ENCODE results near the gene TMEM143. TPM values are rescaled to one million over a fixed set of nuclear protein-coding genes. Genes with fewer than 3 reads are reported as not detected.
A peak's percentile ranks its signal among the peaks of the same experiment; 100 is the strongest.

TMEM143 gene
- total RNA-seq = 13.1 and 13.4 TPM in 2 replicates

DNA sequence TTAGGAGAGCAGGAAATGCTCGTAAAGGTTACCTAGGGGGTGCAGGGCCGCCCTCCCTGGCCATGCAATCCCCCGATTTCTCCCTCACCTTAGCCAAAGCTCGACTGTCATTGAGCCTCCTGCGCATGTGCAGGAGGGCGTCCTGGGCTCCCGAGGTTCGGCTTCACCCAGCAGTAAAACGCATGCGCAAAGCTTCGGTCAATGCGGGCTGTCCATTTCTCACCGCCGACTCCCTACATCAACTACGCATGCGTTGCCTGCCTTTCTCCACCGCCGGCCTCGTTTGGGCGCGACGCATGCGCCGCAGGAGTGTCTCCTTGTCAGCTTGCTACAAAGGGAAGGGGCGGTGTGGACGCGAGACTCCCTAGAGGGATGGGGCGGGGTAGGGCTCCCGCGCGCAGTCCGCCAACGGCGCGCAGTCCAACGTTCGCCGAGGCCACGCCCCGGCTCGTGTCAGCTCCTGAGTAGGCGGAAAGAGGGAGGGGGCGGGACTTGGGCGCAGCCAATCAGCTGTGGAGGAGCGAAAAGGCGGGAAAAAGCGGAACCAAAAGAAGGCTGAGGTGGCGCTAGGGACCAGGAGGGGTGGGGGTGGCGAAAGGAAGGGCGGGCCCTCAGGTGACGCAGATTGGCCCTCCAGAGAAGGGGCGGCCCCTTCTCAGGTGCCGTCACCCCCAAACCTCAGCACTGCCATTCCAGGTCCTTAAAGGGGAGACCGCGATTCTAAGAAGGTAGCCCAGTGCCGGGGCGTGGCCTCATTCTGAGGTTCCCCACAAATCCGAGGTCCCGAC is at the start of gene TMEM143, which contains the start of gene SYNGR4:
TMEM143 (minus strand) TSS at position 131 of the 788 bp plus-strand sequence; CDS start at position 111, 20 bp downstream.
SYNGR4 (plus strand) TSS at position 558 of the 788 bp plus-strand sequence. CDS start 1,476 bp downstream, outside the sequence.
- peaks cover 6% of the 10 kb centered on the region for H3K36me3 Mint-ChIP-seq (ENCODE audit: low read depth)
- H3K4me1 Mint-ChIP-seq = peaks cover 16% of the 10 kb centered on the region
- peaks cover 4% of the 10 kb centered on the region for H3K9me3 Mint-ChIP-seq
- DNase-seq = peak; percentile 99
- peak within 1 kb of the TSS; percentile 87 for H3K4me3 Mint-ChIP-seq
- peaks cover 4% of the 10 kb centered on the region for H3K27me3 Mint-ChIP-seq
- intact Hi-C loops (cut with micrococcal nuclease) = loop anchor here (1.0 to 5.0 kb wide), 7 partner anchors 27 to 350 kb away; partner anchors contain the start of genes GRWD1, KDELR1 and LMTK3
- peak within 1 kb of the TSS; percentile 97 for H3K27ac Mint-ChIP-seq

DNA sequence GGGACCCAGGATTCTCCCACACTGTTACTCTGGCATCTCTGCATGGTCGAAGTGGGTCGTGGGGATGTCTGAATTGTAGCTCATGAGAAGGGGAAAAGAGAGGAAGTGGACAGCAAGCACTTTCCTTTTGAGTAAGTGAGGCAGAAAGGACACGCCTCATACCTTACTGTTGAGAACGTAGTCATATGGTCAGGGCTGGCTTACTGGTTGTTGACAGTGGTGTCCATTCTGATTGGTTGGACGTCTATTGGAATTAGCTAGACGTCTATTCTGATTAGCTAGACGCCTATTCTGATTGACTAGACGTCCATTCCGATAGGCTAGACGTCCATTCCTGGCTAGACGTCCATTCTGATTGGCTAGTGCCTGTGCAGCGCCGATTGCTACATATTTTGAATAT is 42.1 kb upstream of the TMEM143 start:
- H3K4me1 Mint-ChIP-seq = peaks cover 4% of the 10 kb centered on the region

DNA sequence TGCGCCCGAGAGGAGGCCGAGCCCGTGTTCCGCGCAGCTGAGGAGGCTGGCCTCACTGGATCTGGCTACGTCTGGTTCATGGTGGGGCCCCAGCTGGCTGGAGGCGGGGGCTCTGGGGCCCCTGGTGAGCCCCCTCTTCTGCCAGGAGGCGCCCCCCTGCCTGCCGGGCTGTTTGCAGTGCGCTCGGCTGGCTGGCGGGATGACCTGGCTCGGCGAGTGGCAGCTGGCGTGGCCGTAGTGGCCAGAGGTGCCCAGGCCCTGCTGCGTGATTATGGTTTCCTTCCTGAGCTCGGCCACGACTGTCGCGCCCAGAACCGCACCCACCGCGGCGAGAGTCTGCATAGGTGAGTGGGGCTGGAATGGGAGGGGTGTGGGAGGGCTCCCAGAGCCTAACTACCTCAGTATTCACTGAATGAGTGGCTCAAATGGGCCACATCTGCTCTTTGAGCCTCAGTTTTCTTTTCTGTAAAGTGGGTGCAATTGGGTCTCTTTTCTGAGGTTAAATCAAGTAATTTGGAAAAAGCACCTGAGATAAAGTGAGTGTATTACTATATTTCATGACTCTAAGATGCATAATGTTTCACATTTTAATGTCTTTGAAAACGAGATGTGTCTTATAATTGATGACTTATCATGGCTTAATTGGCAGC is 41.4 kb upstream of the TMEM143 start:
- no peaks in the 10 kb centered on the region for H3K9me3 Mint-ChIP-seq
- peaks cover 6% of the 10 kb centered on the region for H3K4me1 Mint-ChIP-seq
- H3K36me3 Mint-ChIP-seq (ENCODE audit: low read depth) = no peaks in the 10 kb centered on the region
- no peak overlapping the region for H3K4me3 Mint-ChIP-seq
- DNase-seq = no peak
- no peak overlapping the region for H3K27ac Mint-ChIP-seq
- H3K27me3 Mint-ChIP-seq = peaks cover 13% of the 10 kb centered on the region
- intact Hi-C loops (cut with micrococcal nuclease) = no loop called here

More for the DNA sequence above, 42.1 kb upstream of the TMEM143 start:
- intact Hi-C loops (cut with micrococcal nuclease) = no loop called here
- no peaks in the 10 kb centered on the region for H3K36me3 Mint-ChIP-seq (ENCODE audit: low read depth)
- H3K4me3 Mint-ChIP-seq = no peak overlapping the region
- no peaks in the 10 kb centered on the region for H3K9me3 Mint-ChIP-seq
- no peak for DNase-seq
- H3K27ac Mint-ChIP-seq = no peak overlapping the region
- peaks cover 13% of the 10 kb centered on the region for H3K27me3 Mint-ChIP-seq

DNA sequence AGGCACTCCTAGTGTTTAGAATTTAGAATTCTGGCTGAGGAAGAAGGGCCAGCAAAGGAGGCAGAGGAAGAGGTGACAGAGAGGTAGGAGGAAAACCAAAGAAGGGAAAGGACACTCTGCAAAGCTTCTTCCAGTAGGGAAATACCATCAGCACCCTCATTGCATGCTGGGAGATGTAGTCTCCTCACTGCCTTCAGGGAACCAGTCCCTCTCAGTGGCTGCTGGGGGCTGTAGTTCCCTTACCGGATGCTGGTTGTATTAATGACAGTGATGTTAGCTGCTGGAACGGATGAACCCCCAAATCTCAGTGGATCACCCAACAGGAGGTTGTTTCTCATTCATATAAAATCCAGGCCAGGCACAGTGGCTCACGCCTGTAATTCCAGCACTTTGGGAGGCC is 39.9 kb upstream of the TMEM143 start:
- intact Hi-C loops (cut with micrococcal nuclease) = no loop called here
- peak; percentile 85 for DNase-seq
- no peak overlapping the region for H3K27ac Mint-ChIP-seq
- peaks cover 19% of the 10 kb centered on the region for H3K4me1 Mint-ChIP-seq
- no peak overlapping the region for H3K4me3 Mint-ChIP-seq
- peaks cover 3% of the 10 kb centered on the region for H3K9me3 Mint-ChIP-seq
- peaks cover 11% of the 10 kb centered on the region for H3K27me3 Mint-ChIP-seq
- no peaks in the 10 kb centered on the region for H3K36me3 Mint-ChIP-seq (ENCODE audit: low read depth)

DNA sequence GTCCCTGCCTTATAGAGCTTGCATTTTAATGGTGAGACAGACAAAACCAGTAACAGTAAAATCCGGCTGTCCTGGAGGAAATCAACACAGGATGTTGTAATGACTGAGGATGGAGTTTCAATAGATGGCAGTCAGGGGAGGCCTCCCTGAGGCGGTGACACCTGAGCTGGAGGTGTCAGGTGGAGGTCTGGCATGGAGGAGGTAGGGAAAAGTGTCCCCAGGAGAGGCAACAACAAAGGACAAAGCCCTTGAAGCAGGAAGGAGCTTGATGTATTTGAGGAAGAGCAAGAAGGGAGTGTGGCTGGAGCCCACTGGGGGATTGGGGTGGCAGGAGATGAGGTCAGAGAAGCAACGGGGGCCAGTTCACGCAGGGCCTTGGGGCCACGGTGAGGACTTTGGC is 37.5 kb upstream of the TMEM143 start:
- Mint-ChIP-seq H3K27me3 (peaks cover 16% of the 10 kb centered on the region), H3K4me1 (peaks cover 29% of the 10 kb centered on the region), H3K4me3 (no peak overlapping the region), H3K27ac (no peak overlapping the region), H3K36me3 (ENCODE audit: low read depth) (peaks cover 6% of the 10 kb centered on the region), H3K9me3 (peaks cover 3% of the 10 kb centered on the region)
- intact Hi-C loops (cut with micrococcal nuclease) = no loop called here
- no peak for DNase-seq

- DNase-seq = peak; percentile 78
- Mint-ChIP-seq H3K27ac (no peak overlapping the region), H3K4me3 (no peak overlapping the region), H3K4me1 (peaks cover 32% of the 10 kb centered on the region), H3K27me3 (peaks cover 24% of the 10 kb centered on the region), H3K36me3 (ENCODE audit: low read depth) (peaks cover 6% of the 10 kb centered on the region), H3K9me3 (peaks cover 3% of the 10 kb centered on the region)
- intact Hi-C loops (cut with micrococcal nuclease) = no loop called here
These were observed 36.4 kb upstream of the TMEM143 start for GRCh38 chr19:48400018-48400742.

DNA sequence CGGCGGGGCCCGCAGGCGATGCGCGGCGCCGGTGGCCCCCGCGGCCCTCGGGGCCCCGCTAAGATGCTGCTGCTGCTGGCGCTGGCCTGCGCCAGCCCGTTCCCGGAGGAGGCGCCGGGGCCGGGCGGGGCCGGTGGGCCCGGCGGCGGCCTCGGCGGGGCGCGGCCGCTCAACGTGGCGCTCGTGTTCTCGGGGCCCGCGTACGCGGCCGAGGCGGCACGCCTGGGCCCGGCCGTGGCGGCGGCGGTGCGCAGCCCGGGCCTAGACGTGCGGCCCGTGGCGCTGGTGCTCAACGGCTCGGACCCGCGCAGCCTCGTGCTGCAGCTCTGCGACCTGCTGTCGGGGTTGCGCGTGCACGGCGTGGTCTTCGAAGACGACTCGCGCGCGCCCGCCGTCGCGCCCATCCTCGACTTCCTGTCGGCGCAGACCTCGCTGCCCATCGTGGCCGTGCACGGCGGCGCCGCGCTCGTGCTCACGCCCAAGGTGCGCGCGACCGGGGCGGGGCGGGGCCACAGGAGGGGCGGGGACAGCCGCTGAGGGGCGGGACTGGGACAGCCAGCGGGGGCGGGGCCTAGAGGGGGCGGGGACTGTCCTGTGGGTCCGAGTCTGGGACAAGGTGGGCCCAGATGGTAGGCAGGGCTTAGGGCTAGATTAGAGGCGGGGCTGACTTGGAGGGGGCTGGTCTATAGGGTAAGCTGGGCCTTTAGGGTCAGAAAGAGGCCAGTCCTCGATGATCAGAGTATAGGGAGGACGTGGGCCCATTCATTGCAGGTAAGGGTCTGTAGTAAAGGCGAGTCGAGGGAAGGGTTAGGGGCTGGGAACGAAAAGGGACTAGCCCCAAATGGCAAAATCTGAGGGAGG is 34.9 kb upstream of the TMEM143 start:
- Mint-ChIP-seq H3K27ac (peak overlapping the region; percentile 64), H3K36me3 (ENCODE audit: low read depth) (peaks cover 6% of the 10 kb centered on the region), H3K9me3 (peaks cover 3% of the 10 kb centered on the region), H3K4me1 (peaks cover 36% of the 10 kb centered on the region), H3K27me3 (peaks cover 35% of the 10 kb centered on the region), H3K4me3 (peak overlapping the region; percentile 94)
- intact Hi-C loops (cut with micrococcal nuclease) = loop anchor here (1.0 to 2.0 kb wide), 3 partner anchors 7 to 78 kb away; partner anchors contain the start of gene KDELR1
- peak; percentile 96 for DNase-seq

GRCh38 chr19:48398102-48398374 is 34.3 kb upstream of the TMEM143 start:
- Mint-ChIP-seq H3K36me3 (ENCODE audit: low read depth) (peaks cover 6% of the 10 kb centered on the region), H3K27ac (peak overlapping the region; percentile 82), H3K9me3 (peaks cover 3% of the 10 kb centered on the region), H3K4me3 (peak overlapping the region; percentile 94), H3K4me1 (peaks cover 34% of the 10 kb centered on the region), H3K27me3 (peaks cover 36% of the 10 kb centered on the region)
- intact Hi-C loops (cut with micrococcal nuclease) = loop anchor here (2.0 kb wide), 1 partner anchor 77 kb away; a partner anchor contains a TSS
- no peak for DNase-seq

DNA sequence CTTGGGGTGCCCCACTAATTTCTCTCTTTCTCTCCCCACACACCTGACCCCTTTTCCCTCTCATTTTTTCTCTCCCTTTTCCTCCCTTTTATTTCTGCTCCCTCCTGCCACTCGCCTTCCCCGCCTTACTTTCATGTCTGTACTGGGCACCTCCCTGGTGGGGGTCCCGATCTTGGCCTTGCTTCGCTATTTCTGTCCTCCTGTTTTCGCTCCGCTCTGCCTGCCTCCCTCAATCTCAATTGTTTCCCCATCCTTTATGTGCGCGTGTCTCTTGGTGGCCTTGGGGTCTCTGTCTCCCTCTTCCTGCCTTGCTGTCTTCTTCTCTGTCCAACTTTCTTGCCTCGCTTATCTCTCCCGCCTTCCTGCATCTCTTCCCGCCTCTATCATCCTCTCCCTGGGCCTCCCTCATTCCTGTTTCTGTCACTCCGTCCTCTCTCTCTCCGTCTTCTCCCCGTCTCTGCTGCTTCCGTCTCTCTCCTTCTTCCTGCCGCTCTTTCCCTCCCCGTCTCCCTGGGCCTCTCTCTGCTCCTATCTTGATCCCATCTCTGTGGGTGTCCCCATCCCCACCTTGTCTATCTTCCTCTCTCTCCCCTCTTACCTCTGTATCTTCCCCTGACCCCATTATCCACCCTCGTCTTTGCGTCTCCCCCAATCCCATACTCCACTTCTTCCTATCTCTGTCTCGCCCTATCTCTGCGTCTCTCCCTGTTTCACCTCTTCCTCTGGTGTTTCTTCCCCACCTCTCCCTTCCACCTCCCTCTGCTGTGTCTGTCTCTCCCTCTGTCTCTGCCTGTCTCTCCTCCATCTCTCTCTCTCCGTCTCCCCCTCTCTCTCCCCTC is 33.7 kb upstream of the TMEM143 start:
- Mint-ChIP-seq H3K27me3 (peaks cover 42% of the 10 kb centered on the region), H3K9me3 (peaks cover 3% of the 10 kb centered on the region), H3K27ac (peak overlapping the region; percentile 82), H3K4me1 (peaks cover 34% of the 10 kb centered on the region), H3K4me3 (peak overlapping the region; percentile 94), H3K36me3 (ENCODE audit: low read depth) (peaks cover 6% of the 10 kb centered on the region)
- intact Hi-C loops (cut with micrococcal nuclease) = loop anchor here (2.0 kb wide), 1 partner anchor 77 kb away; a partner anchor contains a TSS
- DNase-seq = no peak

- no peak overlapping the region for H3K4me3 Mint-ChIP-seq
- intact Hi-C loops (cut with micrococcal nuclease) = no loop called here
- H3K4me1 Mint-ChIP-seq = peaks cover 34% of the 10 kb centered on the region
- H3K27ac Mint-ChIP-seq = no peak overlapping the region
- H3K36me3 Mint-ChIP-seq (ENCODE audit: low read depth) = peaks cover 6% of the 10 kb centered on the region
- H3K27me3 Mint-ChIP-seq = peaks cover 44% of the 10 kb centered on the region
- H3K9me3 Mint-ChIP-seq = peaks cover 3% of the 10 kb centered on the region
- no peak for DNase-seq
These were observed 33.1 kb upstream of the TMEM143 start for GRCh38 chr19:48396824-48397176.

DNA sequence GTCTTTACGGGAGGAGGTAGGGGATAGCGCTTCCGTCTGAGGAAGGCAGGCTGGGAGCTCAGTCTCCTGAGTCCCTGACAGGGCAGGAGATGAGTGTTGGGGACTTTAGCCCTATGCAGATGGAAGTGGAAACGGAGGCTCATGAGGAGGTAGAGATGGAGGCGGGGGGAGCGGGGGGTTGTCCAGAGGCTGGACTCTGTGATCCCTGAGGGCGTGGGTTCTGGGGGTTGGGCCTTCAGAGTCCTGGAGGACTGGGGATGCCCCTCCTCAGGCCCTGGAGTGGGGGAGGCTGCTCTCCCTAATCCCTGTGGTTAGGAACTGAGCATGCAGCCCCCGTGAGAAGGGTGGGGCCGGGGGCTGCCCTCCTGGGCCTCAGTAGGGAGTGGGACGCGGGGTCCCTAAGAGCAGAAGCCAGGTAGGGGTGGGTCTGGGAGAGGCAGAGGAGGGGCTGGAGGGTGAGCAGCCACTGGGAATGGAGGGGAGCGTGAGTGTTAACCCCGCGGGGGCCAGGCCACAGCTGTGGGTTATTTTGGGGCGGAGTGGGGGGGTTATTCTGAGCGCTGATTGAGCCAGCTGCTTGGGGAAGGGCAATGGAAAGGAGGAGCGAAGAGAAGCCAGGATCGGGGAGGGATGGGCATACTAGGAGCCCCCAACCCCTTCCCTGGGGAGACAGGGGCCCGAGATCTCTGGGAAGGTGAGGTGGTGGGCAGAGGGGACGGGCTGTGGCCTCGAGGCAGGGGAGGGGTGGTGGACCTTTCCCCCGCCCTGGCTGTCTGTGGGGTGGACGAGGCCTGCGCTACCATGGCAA is 32.5 kb upstream of the TMEM143 start:
- Mint-ChIP-seq H3K27me3 (peaks cover 47% of the 10 kb centered on the region), H3K9me3 (peaks cover 3% of the 10 kb centered on the region), H3K4me3 (peak overlapping the region; percentile 14), H3K27ac (no peak overlapping the region), H3K4me1 (peaks cover 37% of the 10 kb centered on the region), H3K36me3 (ENCODE audit: low read depth) (peaks cover 6% of the 10 kb centered on the region)
- intact Hi-C loops (cut with micrococcal nuclease) = no loop called here
- no peak for DNase-seq

GRCh38 chr19:48395499-48395898 is 31.8 kb upstream of the TMEM143 start:
- intact Hi-C loops (cut with micrococcal nuclease) = no loop called here
- peaks cover 47% of the 10 kb centered on the region for H3K27me3 Mint-ChIP-seq
- DNase-seq = no peak
- peaks cover 6% of the 10 kb centered on the region for H3K36me3 Mint-ChIP-seq (ENCODE audit: low read depth)
- H3K4me1 Mint-ChIP-seq = peaks cover 37% of the 10 kb centered on the region
- peak overlapping the region; percentile 14 for H3K4me3 Mint-ChIP-seq
- H3K9me3 Mint-ChIP-seq = peaks cover 3% of the 10 kb centered on the region
- no peak overlapping the region for H3K27ac Mint-ChIP-seq
